AML-193 (cell line): ENCODE measurements around the gene CLEC16A.

Source experiments
- DNase-seq, 2 experiments: peaks; one replicate each; lab custom pipeline; 2025; lab: John Stamatoyannopoulos, UW

The CLEC16A gene

DNA sequence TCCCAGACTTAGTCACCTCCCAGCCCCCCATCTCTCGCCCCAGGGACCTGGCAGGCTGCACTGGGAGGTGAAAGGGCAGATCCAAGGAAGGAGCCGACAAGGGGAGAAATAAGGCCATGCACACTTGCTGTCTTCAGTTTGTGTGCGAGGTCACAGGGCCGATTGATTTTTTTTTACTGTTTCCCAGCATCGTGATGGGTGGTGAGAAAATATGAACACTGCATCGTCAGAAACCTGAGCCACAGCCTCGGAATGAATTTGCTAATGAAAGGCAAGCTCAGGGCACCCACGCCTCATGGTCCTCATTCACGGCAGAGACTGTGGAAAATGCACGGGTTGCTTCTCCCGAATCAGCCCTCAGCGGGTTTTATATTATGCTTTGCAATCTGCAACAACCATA, 213.7 kb downstream of the CLEC16A start:
- DNase-seq: no peak

DNA sequence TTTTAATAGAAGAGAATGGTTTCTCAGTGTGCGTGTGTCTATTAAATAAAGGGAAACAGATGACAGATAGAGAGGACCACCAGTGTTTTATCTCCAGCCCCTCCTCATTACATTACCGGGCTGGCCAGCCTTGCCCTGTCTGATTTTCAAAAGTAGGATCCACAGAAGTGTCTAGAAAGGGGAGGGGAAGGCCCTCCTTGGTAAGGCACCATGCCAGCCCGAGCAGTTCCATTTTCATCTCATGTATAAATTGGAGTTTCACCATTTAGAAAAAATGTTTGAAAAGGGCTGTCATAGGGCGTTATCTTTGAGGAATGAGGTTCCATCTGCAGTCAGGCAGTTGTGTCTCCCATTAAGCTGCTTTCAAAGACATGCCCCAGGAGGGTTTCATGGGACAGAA, 214.9 kb downstream of the CLEC16A start:
- no peak for DNase-seq

GRCh38 chr16:11160676-11161115, 216.3 kb downstream of the CLEC16A start:
- DNase-seq: no peak

- DNase-seq: no peak
Measured at GRCh38 chr16:11161439-11161838, 217.1 kb downstream of the CLEC16A start.

DNA sequence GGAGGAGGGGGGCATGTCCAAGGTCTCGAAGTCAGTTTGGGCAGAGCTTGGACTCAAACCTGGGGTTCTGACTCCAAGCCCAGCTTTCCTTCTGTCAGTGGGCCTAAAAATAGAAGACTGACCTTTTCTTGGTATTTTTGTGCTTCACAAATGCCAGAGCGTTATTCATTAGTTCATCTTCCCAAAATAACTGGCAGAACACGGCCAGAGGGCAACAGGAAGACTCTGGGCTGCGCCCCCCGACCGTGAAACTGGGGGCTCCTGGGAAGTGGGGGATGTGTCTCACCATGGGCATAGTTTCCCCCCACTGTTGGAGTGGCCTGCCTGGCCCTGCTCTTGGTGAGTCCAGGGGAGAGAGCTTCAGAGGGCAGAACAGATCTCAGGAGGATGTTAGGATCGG, 217.6 kb downstream of the CLEC16A start:
- no peak for DNase-seq

GRCh38 chr16:11162586-11163268, 218.4 kb downstream of the CLEC16A start:
- DNase-seq: no peak

GRCh38 chr16:11163761-11164261, 219.4 kb downstream of the CLEC16A start:
- DNase-seq: no peak

GRCh38 chr16:11164482-11165270, 220.3 kb downstream of the CLEC16A start:
- DNase-seq: no peak

GRCh38 chr16:11165349-11165748, 221.0 kb downstream of the CLEC16A start:
- no peak for DNase-seq

- no peak for DNase-seq
Measured at GRCh38 chr16:11165894-11166665, 221.7 kb downstream of the CLEC16A start.

GRCh38 chr16:11167581-11167980, 223.2 kb downstream of the CLEC16A start:
- DNase-seq: no peak

GRCh38 chr16:11168386-11169051, 224.2 kb downstream of the CLEC16A start:
- no peak for DNase-seq

- DNase-seq: no peak
Measured at GRCh38 chr16:11169641-11170040, 225.3 kb downstream of the CLEC16A start.

DNA sequence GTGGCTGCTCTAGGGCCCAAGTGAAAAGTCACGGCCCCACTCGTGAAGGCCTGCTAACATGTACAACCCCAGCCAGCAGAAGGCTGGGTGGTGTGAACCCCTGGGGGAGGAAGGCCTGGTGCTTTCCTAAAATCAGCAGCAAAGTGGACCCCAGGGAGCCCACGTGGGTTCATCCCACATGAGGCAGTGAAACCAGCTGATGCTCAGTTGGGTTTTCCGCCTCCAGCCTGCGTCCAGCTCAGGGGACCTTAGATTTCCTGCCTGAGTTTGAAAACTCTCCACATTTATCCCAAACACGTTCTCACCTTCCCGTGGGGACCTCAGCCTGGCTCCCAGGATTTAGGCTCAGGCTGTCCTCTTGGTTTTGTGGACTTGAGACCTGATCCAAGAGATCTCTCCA, 225.8 kb downstream of the CLEC16A start:
- DNase-seq: no peak

DNA sequence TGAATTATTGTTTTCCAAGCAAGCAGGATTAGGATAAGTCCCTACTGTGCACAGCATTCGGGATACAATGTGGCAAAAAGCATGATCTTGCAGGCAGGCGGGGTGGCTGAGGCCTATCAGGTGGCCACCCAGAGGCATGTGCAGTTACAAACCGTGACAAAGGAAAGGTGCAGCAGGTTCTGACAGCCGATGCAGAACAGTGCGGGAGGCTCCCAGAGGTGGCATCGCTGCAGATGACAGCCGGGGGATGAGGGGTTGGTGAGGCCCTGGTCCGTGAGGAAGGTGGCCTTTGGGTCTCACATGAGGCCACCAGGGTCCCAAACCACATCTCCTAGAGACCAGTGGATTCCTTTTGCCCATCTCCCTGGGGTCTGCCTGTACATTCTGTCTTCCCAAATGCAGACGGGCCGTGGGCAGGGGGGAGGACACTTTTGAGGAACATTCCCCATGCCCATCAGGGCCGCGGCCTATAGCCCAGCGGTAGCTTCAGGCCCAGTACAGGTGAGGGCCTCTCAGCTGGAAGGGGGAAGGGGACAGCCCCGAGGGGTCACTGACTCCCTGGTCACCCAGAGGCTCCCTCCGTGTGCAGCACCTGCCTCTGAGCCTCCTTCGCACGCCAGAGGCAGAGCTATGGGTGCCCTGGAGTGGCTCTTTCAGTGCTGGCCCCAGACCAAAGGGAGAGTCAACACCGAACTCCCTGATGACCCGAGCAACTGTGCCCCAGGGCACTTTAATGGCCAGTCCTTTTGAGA, 226.5 kb downstream of the CLEC16A start:
- DNase-seq: no peak

GRCh38 chr16:11171448-11171709, 227.0 kb downstream of the CLEC16A start:
- DNase-seq: no peak

GRCh38 chr16:11171757-11172299, 227.5 kb downstream of the CLEC16A start:
- no peak for DNase-seq

- no peak for DNase-seq
Measured at GRCh38 chr16:11173426-11173825, 229.1 kb downstream of the CLEC16A start.

DNA sequence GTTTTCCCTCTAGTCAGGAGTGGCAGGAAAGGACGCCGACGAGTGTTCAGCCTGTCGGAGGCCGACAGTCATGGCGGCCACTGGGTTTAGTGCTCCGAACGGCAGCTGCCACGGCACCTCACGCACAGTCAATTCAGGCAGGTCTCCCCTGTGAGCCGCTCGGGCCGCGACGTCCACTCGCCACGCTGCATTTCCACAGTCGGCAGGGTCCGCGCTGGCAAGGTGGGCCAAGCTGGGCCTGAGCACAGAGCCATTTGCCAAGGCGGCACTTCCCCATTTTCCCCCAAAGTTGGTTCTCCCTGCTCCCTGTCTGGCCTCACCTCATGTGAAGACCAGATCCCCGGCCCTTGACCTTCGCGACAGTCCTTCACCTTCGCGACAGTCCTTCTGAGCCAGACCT, 229.8 kb downstream of the CLEC16A start:
- no peak for DNase-seq

DNA sequence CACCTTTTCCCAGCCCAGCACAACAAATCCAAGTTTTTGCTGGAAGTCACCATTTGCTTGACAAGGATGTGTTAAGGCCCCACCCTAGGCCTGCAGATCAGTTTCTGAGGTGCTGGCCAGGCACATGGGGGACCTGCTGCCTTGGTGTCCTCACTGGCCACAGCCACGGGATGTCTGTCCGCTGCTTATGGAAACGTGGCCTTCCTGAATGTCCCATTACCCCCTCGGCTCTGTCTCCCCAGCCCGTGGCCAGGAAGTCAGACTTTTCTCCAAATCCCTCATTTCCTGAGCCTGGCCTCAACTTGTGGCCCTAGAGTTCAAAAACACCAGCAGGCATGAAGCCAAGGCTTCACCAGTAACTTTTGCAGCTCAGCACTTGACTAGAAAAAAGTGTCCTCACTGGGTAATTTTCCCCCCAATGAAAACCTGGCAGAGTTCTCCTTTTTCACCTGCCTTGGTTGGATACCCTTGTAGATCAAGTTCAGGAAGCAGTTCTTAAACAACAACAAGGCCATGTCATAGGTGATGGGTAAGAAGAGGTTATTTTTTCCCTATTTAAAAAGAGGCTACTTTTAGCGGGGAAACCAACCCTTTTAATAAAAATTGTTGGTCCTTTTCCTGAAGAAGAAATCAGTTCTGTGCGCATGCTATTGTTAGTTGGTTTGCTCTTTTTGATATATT, 230.9 kb downstream of the CLEC16A start:
- DNase-seq: no peak
